ENCODE data around the gene PTPRO.

PTPRO gene

DNA sequence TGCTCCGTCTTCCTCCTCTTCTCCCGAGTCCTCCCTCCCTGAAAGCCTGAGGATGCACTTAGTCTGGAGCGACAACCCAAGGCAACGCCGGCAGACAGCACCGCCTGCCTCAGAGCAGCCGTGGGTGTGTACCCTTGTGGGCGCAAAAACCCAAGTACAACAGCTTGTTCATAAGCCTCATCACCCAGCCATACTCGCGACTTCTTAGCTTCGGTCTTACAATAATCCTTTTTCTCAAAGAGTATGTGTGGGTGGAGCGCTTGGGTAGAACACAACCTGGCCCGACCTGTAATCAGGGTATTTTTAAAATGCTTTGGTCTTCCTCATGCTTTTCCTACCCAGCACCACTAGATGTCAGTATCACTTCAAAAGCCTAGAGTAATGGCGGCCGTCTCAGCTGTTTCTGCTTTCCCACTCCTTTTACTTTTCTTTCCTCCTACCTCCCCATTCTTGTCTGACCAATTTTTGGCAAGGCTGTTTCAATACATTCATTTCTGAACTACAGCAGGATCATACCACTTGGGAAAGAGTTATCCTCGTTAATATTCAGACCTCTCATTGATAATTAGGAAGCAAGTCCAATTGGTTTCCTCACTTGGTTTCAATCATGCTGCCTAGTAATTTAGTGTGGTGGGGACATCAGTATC, 268.0 kb downstream of the PTPRO start:
- TF ChIP-seq, protein P1, sequence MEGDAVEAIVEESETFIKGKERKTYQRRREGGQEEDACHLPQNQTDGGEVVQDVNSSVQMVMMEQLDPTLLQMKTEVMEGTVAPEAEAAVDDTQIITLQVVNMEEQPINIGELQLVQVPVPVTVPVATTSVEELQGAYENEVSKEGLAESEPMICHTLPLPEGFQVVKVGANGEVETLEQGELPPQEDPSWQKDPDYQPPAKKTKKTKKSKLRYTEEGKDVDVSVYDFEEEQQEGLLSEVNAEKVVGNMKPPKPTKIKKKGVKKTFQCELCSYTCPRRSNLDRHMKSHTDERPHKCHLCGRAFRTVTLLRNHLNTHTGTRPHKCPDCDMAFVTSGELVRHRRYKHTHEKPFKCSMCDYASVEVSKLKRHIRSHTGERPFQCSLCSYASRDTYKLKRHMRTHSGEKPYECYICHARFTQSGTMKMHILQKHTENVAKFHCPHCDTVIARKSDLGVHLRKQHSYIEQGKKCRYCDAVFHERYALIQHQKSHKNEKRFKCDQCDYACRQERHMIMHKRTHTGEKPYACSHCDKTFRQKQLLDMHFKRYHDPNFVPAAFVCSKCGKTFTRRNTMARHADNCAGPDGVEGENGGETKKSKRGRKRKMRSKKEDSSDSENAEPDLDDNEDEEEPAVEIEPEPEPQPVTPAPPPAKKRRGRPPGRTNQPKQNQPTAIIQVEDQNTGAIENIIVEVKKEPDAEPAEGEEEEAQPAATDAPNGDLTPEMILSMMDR (IDR thresholded peaks at IDR 0.05; ENCODE audit: low read depth, low read length): peak; percentile 84
- no peak for DNase-seq (ENCODE audit: extremely low read depth, low read depth)

GRCh38 chr12:15591811-15592210, 269.5 kb downstream of the PTPRO start:
- TF ChIP-seq, protein P1 (IDR thresholded peaks at IDR 0.05; ENCODE audit: low read depth, low read length): no peak

DNA sequence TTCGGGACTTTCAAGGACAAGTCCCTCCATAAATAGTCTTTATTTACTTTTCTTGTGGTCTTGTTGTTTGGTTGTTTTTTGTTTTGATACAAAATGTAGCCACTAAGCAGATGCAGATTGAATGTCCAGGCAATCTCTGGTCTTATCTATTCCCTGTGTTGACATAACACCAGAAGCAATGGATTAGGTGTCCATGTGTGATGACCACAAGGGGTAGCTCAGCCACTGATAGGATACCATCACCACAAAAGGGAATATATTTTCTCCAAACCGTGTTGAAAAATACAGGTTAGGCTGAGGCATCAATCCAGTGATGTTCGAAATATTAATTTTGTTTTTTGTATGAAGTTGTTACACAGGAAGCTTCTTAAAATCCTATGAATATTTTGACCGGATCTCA, 270.6 kb downstream of the PTPRO start:
- DNase-seq (ENCODE audit: extremely low read depth, low read depth): no peak
- TF ChIP-seq, protein P1 (IDR thresholded peaks at IDR 0.05; ENCODE audit: low read depth, low read length): peak; percentile 9

More at GRCh38 chr12:15591811-15592210, 269.5 kb downstream of the PTPRO start:
- no peak for DNase-seq (ENCODE audit: extremely low read depth, low read depth)

DNA sequence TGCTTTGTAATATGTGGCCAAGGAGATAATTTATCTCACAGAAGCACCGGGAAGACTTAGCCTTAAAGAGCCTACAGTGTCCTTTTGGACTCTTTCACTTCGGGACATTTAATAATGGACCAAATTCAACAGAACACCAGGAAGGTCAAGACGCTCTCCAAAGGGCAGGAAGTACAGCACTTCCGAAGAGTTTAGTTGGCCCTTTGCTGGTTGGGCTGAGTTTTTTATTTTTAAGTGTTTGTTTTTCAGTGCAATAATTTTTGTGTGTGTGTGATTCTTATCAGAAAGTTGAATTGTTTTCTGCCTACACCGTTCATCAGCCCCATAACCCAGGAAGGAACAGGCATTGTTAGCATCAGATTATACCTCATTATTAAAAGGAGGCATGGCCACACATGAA, 273.9 kb downstream of the PTPRO start:
- no peak for DNase-seq (ENCODE audit: extremely low read depth, low read depth)

GRCh38 chr12:15597125-15597830, 275.0 kb downstream of the PTPRO start:
- TF ChIP-seq, protein P1 (IDR thresholded peaks at IDR 0.05; ENCODE audit: low read depth, low read length): no peak
- DNase-seq (ENCODE audit: extremely low read depth, low read depth): no peak

More for the DNA sequence above, 273.9 kb downstream of the PTPRO start:
- TF ChIP-seq, protein P1 (IDR thresholded peaks at IDR 0.05; ENCODE audit: low read depth, low read length): no peak

DNA sequence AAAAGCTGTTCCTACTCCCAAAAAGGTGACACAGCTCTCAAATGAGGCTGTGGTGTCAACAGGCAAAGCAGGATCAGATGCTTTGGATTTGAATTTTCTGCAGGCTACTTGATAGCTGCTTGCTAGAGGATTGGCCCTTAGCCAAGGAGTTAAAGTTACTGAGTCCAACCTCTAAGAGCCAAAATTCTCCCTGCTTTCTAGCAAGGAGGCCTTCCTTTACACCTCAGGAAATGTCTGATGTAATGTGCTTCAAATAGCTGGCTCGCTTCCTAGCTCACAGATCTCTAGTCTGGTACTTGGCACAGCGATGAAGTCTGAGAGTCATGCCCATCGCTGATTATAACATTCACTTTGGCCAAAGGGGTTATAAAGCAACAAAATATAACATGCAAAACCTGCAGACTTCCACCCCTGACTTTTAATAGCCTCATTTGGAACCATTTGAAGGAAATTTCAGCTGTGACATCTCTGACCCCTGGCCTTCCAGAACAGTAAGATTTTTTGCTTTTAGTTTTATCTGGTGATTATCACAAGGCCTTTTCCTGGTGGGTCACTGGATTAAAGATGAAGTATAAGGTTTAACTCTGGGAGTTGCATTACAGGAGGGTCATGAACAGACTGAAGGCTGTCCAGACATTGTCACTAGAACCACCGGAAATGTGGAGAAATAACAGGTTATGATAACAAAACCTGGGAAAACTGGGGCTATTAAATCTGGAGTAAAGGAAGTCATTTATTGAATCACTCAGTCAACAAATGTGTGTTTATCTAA, 277.1 kb downstream of the PTPRO start:
- TF ChIP-seq, protein P1 (IDR thresholded peaks at IDR 0.05; ENCODE audit: low read depth, low read length): no peak
- DNase-seq (ENCODE audit: extremely low read depth, low read depth): peak; percentile 88
